ENCODE data around the gene PRKCH. TPM values are rescaled to one million over a fixed set of nuclear protein-coding genes. Genes with fewer than 3 reads are reported as not detected.
"Not testable (repeated sequence)": the region's sequence is repeated elsewhere in the genome, so short reads cannot be mapped to it uniquely, and the experiment has no call there.

PRKCH gene
- polyA plus RNA-seq, 12 donors, result 10.9 to 25.9 (median 13.8) TPM; not detected in 1

GRCh38 chr14:61300754-61301153, 20.6 kb upstream of the PRKCH start:
- no peak for DNase-seq

DNA sequence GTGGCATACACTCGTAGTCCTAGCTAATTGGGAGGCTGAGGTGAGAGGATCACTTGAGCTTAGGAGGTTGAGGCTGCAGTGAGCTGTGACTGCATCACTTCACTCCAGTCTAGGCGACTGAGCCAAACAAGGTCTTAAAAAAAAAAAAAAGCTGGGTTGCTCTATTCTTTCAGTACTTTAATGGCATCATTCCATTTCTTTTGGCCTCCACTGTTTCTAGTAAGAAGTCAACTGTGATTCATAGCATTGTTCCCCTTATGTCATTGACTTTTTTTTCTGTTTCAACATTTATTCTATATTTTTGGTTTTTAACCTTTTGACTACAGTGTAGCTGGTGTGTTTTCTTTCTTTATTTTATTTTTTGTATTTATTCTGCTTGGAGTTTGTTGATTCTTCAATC, 16.7 kb upstream of the PRKCH start:
- DNase-seq, result no peak

DNA sequence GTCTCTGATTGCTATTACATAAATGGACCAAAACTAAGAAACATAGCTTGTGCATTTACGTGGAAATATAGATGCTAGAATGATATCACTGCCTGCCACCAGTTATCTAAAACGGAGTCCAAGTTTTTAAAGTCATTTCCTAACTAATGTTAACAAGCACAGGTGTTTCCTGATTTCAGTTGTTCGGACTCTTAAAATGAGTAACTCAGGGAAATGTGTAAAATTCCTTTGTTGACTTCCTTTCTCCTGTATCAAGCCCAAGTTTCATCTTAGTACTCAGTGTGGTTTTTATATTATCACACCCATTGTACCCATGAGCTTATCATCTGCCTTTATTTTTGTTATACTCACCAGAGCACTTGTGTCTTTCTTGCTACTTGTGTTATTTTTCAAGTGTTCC, 13.2 kb upstream of the PRKCH start:
- DNase-seq, result no peak

- not testable (repeated sequence) for DNase-seq
Measured at GRCh38 chr14:61308701-61309100, 12.7 kb upstream of the PRKCH start.

DNA sequence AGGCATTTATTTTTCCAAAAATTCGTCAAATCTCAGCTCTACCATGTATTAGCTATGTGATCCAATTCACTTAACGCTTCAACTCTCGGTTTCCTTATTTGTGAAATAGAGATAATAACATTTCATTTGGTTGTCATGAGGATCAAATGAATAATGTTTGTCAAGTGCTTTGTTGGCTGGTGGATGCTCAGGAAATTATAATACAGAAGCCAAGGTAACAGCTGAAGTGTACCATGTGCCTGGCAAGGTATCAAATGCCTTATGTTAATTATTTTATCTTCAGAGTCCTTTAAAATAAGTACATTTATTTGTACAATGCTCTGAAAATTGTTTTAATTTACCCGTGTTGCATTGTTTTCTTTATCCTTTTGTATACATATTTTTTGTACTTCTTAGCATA, 6.1 kb upstream of the PRKCH start:
- no peak for DNase-seq

- DNase-seq, result no peak
Measured at GRCh38 chr14:61319086-61319485, 2.3 kb upstream of the PRKCH start.

DNA sequence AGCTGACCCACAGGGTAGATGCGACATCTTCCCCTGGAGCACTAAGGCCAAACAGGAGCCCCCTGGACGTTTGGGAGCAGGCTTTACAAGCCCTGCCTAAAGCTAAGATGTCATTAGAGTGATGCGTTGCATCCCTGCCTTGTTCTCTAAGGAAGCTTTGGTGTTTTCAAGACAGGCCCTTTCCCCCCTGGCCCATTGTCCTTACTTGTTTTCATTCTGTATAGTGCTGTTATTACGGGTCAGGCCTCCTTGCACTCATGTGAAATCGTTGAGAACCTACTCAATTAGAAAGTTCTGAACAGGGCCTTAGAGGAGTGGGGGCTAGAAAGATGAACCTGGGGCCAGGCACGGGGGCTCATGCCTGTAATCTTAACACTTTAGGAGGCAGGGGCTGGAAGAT, 1.7 kb upstream of the PRKCH start:
- DNase-seq, result no peak

GRCh38 chr14:61320170-61320569, 1.2 kb upstream of the PRKCH start:
- DNase-seq, result not testable (repeated sequence)

DNA sequence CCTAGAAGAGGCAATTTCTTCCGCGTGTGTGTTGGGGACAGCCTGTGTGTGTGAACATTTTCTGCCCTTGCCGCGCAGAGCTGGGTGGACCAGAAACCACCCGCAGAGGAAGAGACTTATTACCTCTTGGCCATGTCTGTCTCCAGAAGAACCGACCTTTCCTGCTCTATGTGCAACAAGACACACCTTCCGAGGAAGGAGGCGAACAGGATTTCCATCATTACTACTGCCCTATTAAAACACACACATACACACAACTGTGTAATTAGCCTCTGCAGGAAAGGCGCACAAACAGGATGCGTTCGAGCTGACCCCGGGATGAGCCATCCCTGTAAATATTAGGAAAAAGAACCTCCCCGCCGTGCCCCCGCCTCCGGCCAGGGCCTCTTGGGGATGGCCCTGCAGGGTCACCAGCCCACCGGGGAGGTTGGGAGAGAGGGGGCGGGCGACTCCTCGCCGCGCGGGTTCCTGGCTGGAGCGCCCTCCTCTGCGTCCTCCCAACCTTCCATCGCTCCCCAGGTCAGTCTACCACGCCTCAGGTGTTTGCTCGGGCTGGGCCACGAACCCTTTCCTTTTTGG, 484 bp upstream of the PRKCH start:
- DNase-seq, result no peak

GRCh38 chr14:61322011-61322798, 826 bp downstream of the PRKCH start:
- DNase-seq, result no peak

- DNase-seq, result no peak
Measured at GRCh38 chr14:61322799-61323290, 1.5 kb downstream of the PRKCH start.

- DNase-seq, result no peak
Measured at GRCh38 chr14:61323970-61324369, 2.6 kb downstream of the PRKCH start.

- DNase-seq, result no peak
Measured at GRCh38 chr14:61325166-61325565, 3.8 kb downstream of the PRKCH start.

DNA sequence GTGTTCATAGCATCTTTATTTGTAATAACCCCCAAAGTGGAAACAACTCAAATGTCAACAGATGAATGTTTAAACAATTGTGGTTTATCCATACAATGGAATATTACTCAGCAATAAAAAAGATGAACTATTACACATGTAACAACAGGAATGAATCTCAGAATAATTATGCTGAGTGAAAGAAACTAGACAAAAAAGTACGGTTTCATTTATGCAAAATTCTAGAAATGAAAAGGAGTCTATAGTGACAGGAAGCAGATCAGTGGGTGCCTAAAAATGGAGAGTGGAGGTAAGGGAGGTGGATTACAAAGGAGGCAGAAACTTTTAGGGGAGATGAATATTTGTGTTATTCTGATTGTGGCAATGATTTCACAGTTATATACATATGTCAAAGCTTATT, 4.8 kb downstream of the PRKCH start:
- DNase-seq, result no peak

DNA sequence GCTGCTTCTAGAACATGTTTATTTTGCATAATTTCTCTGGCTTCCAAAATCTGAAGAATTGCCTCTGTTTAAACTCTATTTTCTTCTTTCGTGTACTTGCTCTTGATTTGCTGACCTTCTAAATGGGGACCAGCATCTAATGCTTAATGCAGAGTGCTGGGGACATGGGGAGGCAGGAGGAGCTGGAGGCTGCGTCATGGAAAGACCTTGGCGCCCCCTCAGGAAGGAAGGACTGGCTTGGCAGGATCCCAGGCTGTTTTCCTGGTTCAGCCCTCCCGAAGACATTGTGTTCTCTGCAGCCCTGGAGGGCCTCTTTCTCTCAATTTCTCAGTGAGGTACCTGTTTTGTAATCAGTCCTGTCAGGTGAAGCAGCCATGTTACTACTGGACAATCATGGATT, 5.5 kb downstream of the PRKCH start:
- DNase-seq, result peak; percentile 43

GRCh38 chr14:61328626-61329262, 7.4 kb downstream of the PRKCH start:
- DNase-seq, result no peak

DNA sequence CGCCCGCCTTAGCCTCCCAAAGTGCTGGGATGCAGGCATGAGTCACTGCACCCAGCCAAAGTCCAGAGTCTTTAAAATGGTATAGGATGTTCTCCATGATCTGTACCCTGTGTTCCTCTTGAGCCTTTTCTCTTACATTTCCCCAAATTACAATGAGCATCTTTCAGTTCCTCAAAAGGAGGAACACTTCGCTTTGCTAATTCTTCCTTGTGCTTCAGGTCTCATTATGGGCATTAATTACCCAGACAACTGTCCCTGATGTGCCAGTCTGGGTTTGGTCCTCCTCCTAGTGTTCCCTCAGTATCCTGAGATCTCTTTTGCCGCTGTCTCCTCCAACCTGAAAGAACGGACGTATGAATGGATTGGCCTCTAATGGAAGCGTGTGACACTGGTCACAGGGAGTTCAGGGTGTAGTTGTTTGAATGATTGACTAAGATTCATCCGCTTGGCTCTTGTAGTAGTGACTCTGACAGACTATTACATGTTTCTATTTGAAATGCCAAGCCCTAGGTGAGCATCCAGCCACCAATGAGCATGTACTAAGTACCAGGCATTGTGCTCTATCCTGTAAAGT, 8.2 kb downstream of the PRKCH start:
- DNase-seq, result no peak

GRCh38 chr14:61330511-61330910, 9.1 kb downstream of the PRKCH start:
- no peak for DNase-seq

DNA sequence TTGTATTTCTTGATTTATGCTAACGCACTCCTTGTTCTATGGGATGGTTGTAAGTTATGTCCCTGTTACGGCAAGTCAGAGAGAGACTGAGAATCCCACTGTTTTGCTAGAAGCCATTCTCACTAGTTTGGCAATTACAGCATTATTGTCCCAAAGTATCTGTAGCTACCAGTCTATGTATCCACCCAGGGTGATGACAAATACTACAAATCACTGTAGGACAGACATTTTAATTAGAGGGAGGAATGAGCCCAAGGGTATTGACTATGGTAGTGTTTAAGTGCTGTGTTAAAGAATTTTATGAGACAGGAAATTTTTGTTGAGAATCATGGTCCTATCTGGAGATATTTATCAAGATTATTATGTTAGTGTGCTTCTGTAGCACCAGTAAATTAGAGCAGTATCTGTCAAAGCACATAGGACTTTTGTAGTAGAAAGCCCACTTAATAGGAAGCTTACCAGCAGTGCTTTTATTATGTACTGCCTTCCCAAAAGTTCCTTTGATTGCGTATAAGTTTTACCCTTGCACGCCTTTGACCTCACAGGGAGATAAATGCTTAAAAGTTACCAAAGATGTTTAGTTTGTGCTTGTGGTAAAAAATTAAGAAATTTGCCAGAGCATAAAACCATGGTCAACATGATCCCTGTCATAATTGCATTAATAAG, 10.7 kb downstream of the PRKCH start:
- no peak for DNase-seq

DNA sequence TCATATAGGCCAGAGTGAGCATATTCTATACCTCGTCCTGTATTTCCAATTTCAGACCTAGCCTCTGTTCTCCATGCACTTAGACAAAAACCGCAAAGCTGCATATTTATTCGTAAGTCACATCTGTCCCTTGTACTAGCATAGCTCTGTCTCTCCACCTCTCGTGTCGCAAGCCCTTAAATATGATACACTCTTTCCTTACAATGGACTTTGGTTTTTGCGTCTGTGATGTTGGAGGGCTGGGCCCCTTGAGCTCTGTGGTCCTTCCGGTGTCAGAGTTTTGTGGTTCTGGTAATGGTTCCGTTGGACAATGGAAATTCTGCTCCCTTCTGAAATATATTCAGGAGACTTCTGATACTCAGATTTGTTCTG, 11.3 kb downstream of the PRKCH start:
- DNase-seq, result no peak

GRCh38 chr14:61333087-61333486, 11.7 kb downstream of the PRKCH start:
- no peak for DNase-seq

- DNase-seq, result no peak
Measured at GRCh38 chr14:61334197-61334701, 12.9 kb downstream of the PRKCH start.
